GM23338 (cell line): ENCODE measurements around the gene CCDC149. TPM values are rescaled to one million over a fixed set of nuclear protein-coding genes. Genes with fewer than 3 reads are reported as not detected.

Experiments used
- ATAC-seq: fragments of 200-7000 bp; cut with Tn5 transposase; 3 replicates; pipeline ENCODE4 v1.9.1; 2020
- DNase-seq: peaks from one replicate; pipeline ENCODE4 v3.0.0-alpha.2; 2015; ENCODE audit warnings: low spot score
- H2AFZ ChIP-seq: fragments of 200-600 bp; sonication (generic); 2 replicates; pipeline ENCODE4 v1.8.0; 2016; ENCODE audit warnings: antibody characterized with exemption, mild to moderate bottlenecking, moderate library complexity
- H3F3A ChIP-seq: fragments of 200-600 bp; sonication (generic); replicated peaks from 2 replicates; pipeline ENCODE4 v1.8.0; 2017; ENCODE audit warnings: antibody characterized with exemption, mixed run types, low read depth
- H3K27ac ChIP-seq: fragments of 200-600 bp; sonication (generic); 2 replicates; pipeline ENCODE4 v1.6.1; 2016; ENCODE audit warnings: low read depth
- H3K27me3 ChIP-seq: fragments of 200-600 bp; sonication (generic); 2 replicates; pipeline ENCODE4 v1.8.0; 2016; ENCODE audit warnings: mild to moderate bottlenecking, mixed run types, moderate library complexity; ENCODE audit not compliant: insufficient read depth
- H3K36me3 ChIP-seq: fragments of 200-600 bp; sonication (generic); 2 replicates; pipeline ENCODE4 v1.8.0; 2016; ENCODE audit warnings: mild to moderate bottlenecking; ENCODE audit not compliant: insufficient read depth
- H3K4me1 ChIP-seq: fragments of 200-600 bp; sonication (generic); 2 replicates; pipeline ENCODE4 v1.8.0; 2016; ENCODE audit warnings: mild to moderate bottlenecking, moderate library complexity; ENCODE audit not compliant: insufficient read depth
- H3K4me2 ChIP-seq: fragments of 200-600 bp; sonication (generic); 2 replicates; pipeline ENCODE4 v1.7.1; 2017; ENCODE audit warnings: mixed run types
- H3K4me3 ChIP-seq: fragments of 200-600 bp; sonication (generic); 2 replicates; pipeline ENCODE4 v1.6.1; 2016; ENCODE audit warnings: mixed run types
- H3K79me2 ChIP-seq: fragments of 200-600 bp; sonication (generic); replicated peaks from 2 replicates; pipeline ENCODE4 v1.8.0; 2017; ENCODE audit warnings: mild to moderate bottlenecking; ENCODE audit not compliant: insufficient read depth
- H3K9me2 ChIP-seq: fragments of 200-600 bp; sonication (generic); 2 replicates; pipeline ENCODE4 v1.8.0; 2017; ENCODE audit not compliant: insufficient read depth
- H4K20me1 ChIP-seq: fragments of 200-600 bp; sonication (generic); replicated peaks from 2 replicates; pipeline ENCODE4 v1.8.0; 2017; ENCODE audit warnings: mild to moderate bottlenecking; ENCODE audit not compliant: insufficient read depth
- H3K27ac Mint-ChIP-seq: 2 replicates; pipeline ENCODE4 v1.8.0; 2020; ENCODE audit warnings: inconsistent platforms, mild to moderate bottlenecking, moderate library complexity, mixed read lengths
- H3K27me3 Mint-ChIP-seq: 3 replicates; pipeline ENCODE4 v1.8.0; 2022; ENCODE audit warnings: low read depth, mild to moderate bottlenecking, moderate library complexity, mixed read lengths, inconsistent platforms; ENCODE audit not compliant: insufficient read depth, poor library complexity
- H3K36me3 Mint-ChIP-seq: 3 replicates; pipeline ENCODE4 v1.8.0; 2021; ENCODE audit warnings: low read depth, mild to moderate bottlenecking, inconsistent platforms, moderate library complexity, mixed read lengths
- H3K4me1 Mint-ChIP-seq: 3 replicates; pipeline ENCODE4 v1.8.0; 2020; ENCODE audit warnings: mild to moderate bottlenecking, inconsistent platforms, mixed read lengths
- H3K4me3 Mint-ChIP-seq: 3 replicates; pipeline ENCODE4 v1.8.0; 2021; ENCODE audit warnings: moderate library complexity, mild to moderate bottlenecking, inconsistent platforms, mixed read lengths
- H3K9me3 Mint-ChIP-seq: 3 replicates; pipeline ENCODE4 v1.8.0; 2020; ENCODE audit warnings: moderate library complexity, mild to moderate bottlenecking, inconsistent platforms, mixed read lengths
- CTCF ChIP-seq, 2 experiments: fragments of 200-600 bp in 1 of 2; sonication (generic) in 1 of 2; conservative IDR thresholded peaks; 2 replicates each; pipeline versions ENCODE4 v1.5.1 to v1.6.1; 2016 to 2017; ENCODE audit warnings: antibody characterized with exemption in 2 of 2, low read depth in 2 of 2, mild to moderate bottlenecking in 2 of 2, moderate library complexity in 1 of 2
- ETS1 ChIP-seq: IDR thresholded peaks from 2 replicates; pipeline ENCODE4 v1.6.1; 2016; ENCODE audit warnings: antibody characterized with exemption
- EZH2 ChIP-seq: fragments of 200-600 bp; sonication (generic); IDR thresholded peaks from one replicate; pipeline ENCODE4 v1.8.0; 2017; ENCODE audit warnings: antibody characterized with exemption, mild to moderate bottlenecking, low read depth; ENCODE audit not compliant: unreplicated experiment
- EZH2phosphoT487 ChIP-seq: fragments of 200-600 bp; sonication (generic); IDR thresholded peaks from one replicate; pipeline ENCODE4 v1.8.1; 2018; ENCODE audit warnings: antibody characterized with exemption; ENCODE audit not compliant: unreplicated experiment
- REST ChIP-seq: IDR thresholded peaks from one replicate; pipeline ENCODE4 v1.6.1; 2018; ENCODE audit warnings: antibody characterized with exemption; ENCODE audit not compliant: unreplicated experiment
- STAT1 ChIP-seq: IDR thresholded peaks from one replicate; pipeline ENCODE4 v1.6.1; 2016; ENCODE audit warnings: antibody characterized with exemption; ENCODE audit not compliant: unreplicated experiment
- ZNF331 ChIP-seq: fragments of 250-450 bp; sonication (Bioruptor Pico); IDR thresholded peaks from 2 replicates; pipeline ENCODE4 v1.5.0; 2020; ENCODE audit warnings: low read depth, mild to moderate bottlenecking, moderate library complexity
- polyA plus RNA-seq: library from polyadenylated mRNA; unstranded; fragments of >200 nt; fragmentation: Nextera tagmentation; extraction: Ambion mirVana; gene quantifications from 2 replicates; pipeline ENCODE4 v1.2.1, GENCODE V29; 2016
- total RNA-seq: library from RNA; depleted of rRNA; stranded (reverse); fragments of >200 nt; shearing (Covaris generic); gene quantifications from 2 replicates; pipeline ENCODE4 v1.2.3, GENCODE V29; 2014

CCDC149 gene
- total and polyA plus RNA-seq, 2 experiments from 2014 or later: 2.6 to 6.4 TPM

DNA sequence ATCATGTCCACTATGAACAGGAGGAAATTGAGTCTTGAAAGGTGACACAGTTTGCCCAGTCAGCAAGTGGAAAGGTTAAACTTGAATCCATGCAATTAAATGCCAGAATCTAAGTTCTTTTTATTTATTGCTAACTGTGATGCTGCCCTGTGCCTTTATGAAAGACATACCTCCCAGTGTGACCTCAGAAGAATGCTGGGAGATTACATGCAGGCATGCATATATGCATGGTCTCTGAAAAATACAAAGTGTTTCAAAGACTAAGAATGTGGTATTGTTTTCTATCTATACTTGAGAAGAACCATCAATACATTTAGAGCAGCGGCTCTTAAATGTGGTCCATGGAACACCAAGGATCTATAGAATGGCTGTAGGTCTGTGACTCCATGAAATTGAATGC lies 45.6 kb downstream of the CCDC149 start (continued):
- TF ChIP-seq REST (no peak), ZNF331 (CRISPR knock-in tag) (no peak), EZH2phosphoT487 (no peak)

DNA sequence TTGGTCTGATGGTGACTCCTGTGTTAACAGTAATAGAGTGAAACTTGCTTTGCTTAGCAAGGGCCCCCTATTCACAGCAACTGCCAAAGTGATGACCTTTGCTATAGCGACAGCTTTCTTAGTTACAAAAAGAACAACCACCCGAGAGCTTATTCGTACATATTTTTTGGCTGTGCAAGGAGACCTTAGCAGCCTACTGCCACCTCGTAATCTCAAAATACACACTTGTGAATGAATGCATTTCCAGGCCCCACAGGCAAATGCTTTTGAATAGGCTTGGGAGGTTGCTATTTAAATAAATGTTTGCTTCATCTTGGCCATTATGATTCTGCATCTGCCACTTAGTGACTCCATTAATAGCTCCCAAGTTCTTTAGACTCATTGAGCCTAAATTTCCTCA lies 47.4 kb downstream of the CCDC149 start:
- Histone ChIP-seq H3K79me2 (no peaks in the 10 kb centered on the region), H3F3A (no peaks in the 10 kb centered on the region), H3K4me2 (no peak overlapping the region), H3K9me2 (peaks cover 15% of the 10 kb centered on the region), H4K20me1 (no peaks in the 10 kb centered on the region), H3K4me3 (no peak overlapping the region), H2AFZ (no peak overlapping the region), H3K4me1 (peaks cover 31% of the 10 kb centered on the region), H3K36me3 (peaks cover 11% of the 10 kb centered on the region), H3K27me3 (no peaks in the 10 kb centered on the region), H3K27ac (no peak overlapping the region)
- H3K27me3 Mint-ChIP-seq: peaks cover 7% of the 10 kb centered on the region
- TF ChIP-seq EZH2 (no peak), ZNF331 (CRISPR knock-in tag) (no peak), CTCF (conservative IDR thresholded peaks at IDR 0.05; ENCODE audit: low read depth in 2 of 2) (no peak), ETS1 (no peak), STAT1 (no peak)
- no peak overlapping the region for H3K4me3 Mint-ChIP-seq
- DNase-seq: no peak
- no peak overlapping the region for H3K27ac Mint-ChIP-seq
- peaks cover 47% of the 10 kb centered on the region for H3K36me3 Mint-ChIP-seq
- peaks cover 43% of the 10 kb centered on the region for H3K9me3 Mint-ChIP-seq
- peaks cover 27% of the 10 kb centered on the region for H3K4me1 Mint-ChIP-seq
- no peak for ATAC-seq

DNA sequence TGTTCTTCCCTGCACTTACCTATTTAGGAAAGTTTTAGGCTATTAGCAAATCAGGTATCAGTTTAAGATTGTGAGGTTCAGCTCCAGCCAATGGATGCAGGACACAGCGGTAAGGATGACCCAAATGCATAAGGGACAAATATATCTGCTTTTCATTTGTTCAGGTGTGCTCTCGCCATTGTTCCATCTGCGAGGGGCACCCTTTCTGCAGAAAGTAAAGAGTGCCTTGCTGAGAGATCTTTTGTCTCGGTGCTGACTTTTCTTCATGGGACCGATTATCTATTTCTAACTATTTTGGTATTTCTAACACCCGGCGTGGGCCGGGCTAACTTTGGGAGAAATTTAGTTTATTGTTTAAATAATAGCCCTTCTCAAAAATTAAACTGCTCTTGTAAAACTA lies 49.0 kb downstream of the CCDC149 start:
- H3K27ac Mint-ChIP-seq: no peak overlapping the region
- H3K4me3 Mint-ChIP-seq: no peak overlapping the region
- H3K36me3 Mint-ChIP-seq: peaks cover 47% of the 10 kb centered on the region
- ATAC-seq: no peak
- Histone ChIP-seq H2AFZ (no peak overlapping the region), H3K4me1 (peaks cover 28% of the 10 kb centered on the region), H3K4me3 (no peak overlapping the region), H3F3A (no peaks in the 10 kb centered on the region), H3K4me2 (no peak overlapping the region), H3K9me2 (peaks cover 11% of the 10 kb centered on the region), H3K36me3 (peaks cover 11% of the 10 kb centered on the region), H3K79me2 (no peaks in the 10 kb centered on the region), H3K27me3 (no peaks in the 10 kb centered on the region), H4K20me1 (no peaks in the 10 kb centered on the region), H3K27ac (no peak overlapping the region)
- H3K9me3 Mint-ChIP-seq: peaks cover 43% of the 10 kb centered on the region
- H3K4me1 Mint-ChIP-seq: peaks cover 25% of the 10 kb centered on the region
- no peak for TF ChIP-seq ETS1
- TF ChIP-seq EZH2: no peak
- H3K27me3 Mint-ChIP-seq: peaks cover 7% of the 10 kb centered on the region
- DNase-seq: no peak
